DND-41 (cell line): Measurements from ENCODE around the gene MACF1.

Experiments
- CTCF ChIP-seq: IDR thresholded peaks from 2 replicates; pipeline ENCODE4 v1.5.1; 2012; ENCODE audit warnings: borderline replicate concordance, low read length, moderate library complexity, mild to moderate bottlenecking; ENCODE audit not compliant: poor library complexity, severe bottlenecking; ENCODE audit errors: extremely low read depth
- EZH2 ChIP-seq: IDR thresholded peaks from 3 replicates; pipeline ENCODE4 v1.6.1; 2012; ENCODE audit warnings: borderline replicate concordance, low read depth, mild to moderate bottlenecking, moderate library complexity, low read length, inconsistent platforms; ENCODE audit not compliant: severe bottlenecking

DNA sequence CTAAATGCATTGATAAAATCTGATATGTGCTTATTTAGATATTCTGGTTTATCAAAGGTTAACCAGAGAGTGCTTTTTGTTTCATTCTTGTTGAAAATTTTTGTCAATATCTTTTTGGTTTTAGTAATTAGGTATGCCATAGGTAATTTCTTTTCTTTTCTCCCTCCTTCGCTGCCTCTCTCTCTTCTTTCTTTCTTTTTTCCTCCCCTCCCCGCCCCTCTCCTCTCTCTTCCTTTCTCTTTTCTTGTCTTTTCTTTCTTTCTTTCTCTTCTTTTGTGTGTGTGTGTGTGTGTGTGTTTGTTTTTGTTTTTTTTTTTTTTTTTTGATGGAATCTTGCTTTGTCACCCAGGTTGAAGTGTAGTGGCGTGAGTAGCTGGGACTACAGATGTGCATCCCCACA is 14.4 kb upstream of the MACF1 start:
- TF ChIP-seq EZH2 (no peak), CTCF (no peak)
